Measurements from ENCODE around the gene MANSC4. TPM values are rescaled to one million over a fixed set of nuclear protein-coding genes. Genes with fewer than 3 reads are reported as not detected.

Gene MANSC4
- total RNA-seq, 1 experiment from 2014 or later: not detected

- peaks cover 5% of the 10 kb centered on the region for H3K36me3 Mint-ChIP-seq
Measured at GRCh38 chr12:27824126-27824842, 44.2 kb upstream of the MANSC4 start.

More at GRCh38 chr12:27824126-27824842, 44.2 kb upstream of the MANSC4 start:
- H3K4me1 Mint-ChIP-seq: peaks cover 5% of the 10 kb centered on the region
- ChIA-PET POLR2A (no interaction called here), CTCF (no interaction called here)
- no peak for ATAC-seq
- no peak overlapping the region for H3K4me3 Mint-ChIP-seq
- no peak overlapping the region for H3K27ac Mint-ChIP-seq
- H3K27me3 Mint-ChIP-seq (ENCODE audit: low read depth): no peaks in the 10 kb centered on the region
- TF ChIP-seq, protein P1, sequence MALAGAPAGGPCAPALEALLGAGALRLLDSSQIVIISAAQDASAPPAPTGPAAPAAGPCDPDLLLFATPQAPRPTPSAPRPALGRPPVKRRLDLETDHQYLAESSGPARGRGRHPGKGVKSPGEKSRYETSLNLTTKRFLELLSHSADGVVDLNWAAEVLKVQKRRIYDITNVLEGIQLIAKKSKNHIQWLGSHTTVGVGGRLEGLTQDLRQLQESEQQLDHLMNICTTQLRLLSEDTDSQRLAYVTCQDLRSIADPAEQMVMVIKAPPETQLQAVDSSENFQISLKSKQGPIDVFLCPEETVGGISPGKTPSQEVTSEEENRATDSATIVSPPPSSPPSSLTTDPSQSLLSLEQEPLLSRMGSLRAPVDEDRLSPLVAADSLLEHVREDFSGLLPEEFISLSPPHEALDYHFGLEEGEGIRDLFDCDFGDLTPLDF (CRISPR knock-in tag; IDR thresholded peaks at IDR 0.05): no peak
- TF ChIP-seq ZNF317 (CRISPR knock-in tag; IDR thresholded peaks at IDR 0.05; ENCODE audit: borderline replicate concordance, low read depth) (no peak), ATF1 (CRISPR knock-in tag; IDR thresholded peaks at IDR 0.05) (no peak), ZNF416 (CRISPR knock-in tag; IDR thresholded peaks at IDR 0.05) (no peak), ZNF219 (CRISPR knock-in tag; IDR thresholded peaks at IDR 0.05; ENCODE audit: borderline replicate concordance) (no peak), SMAD3 (CRISPR knock-in tag; IDR thresholded peaks at IDR 0.05; ENCODE audit: borderline replicate concordance) (no peak), ZNF512 (CRISPR knock-in tag; IDR thresholded peaks at IDR 0.05; ENCODE audit: borderline replicate concordance) (no peak), ZBTB43 (CRISPR knock-in tag; IDR thresholded peaks at IDR 0.05) (no peak), TCF7 (CRISPR knock-in tag; IDR thresholded peaks at IDR 0.05; ENCODE audit: low read depth) (no peak), RORB (CRISPR knock-in tag; IDR thresholded peaks at IDR 0.05) (no peak), MXD4 (CRISPR knock-in tag; IDR thresholded peaks at IDR 0.05; ENCODE audit: borderline replicate concordance) (no peak), GRHL2 (CRISPR knock-in tag; IDR thresholded peaks at IDR 0.05; ENCODE audit: insufficient replicate concordance, severe bottlenecking) (no peak), ARID4B (CRISPR knock-in tag; IDR thresholded peaks at IDR 0.05; ENCODE audit: borderline replicate concordance) (no peak), ESRRA (CRISPR knock-in tag; IDR thresholded peaks at IDR 0.05; ENCODE audit: borderline replicate concordance) (no peak), CREB1 (CRISPR knock-in tag; IDR thresholded peaks at IDR 0.05) (no peak), ELF4 (CRISPR knock-in tag; IDR thresholded peaks at IDR 0.05; ENCODE audit: low read depth) (no peak), RELA (CRISPR knock-in tag; IDR thresholded peaks at IDR 0.05; ENCODE audit: borderline replicate concordance) (no peak), ZNF138 (CRISPR knock-in tag; conservative IDR thresholded peaks at IDR 0.05) (no peak), TEAD4 (CRISPR knock-in tag; IDR thresholded peaks at IDR 0.05) (no peak), OVOL2 (CRISPR knock-in tag; IDR thresholded peaks at IDR 0.05; ENCODE audit: borderline replicate concordance) (no peak)
- H3K9me3 Mint-ChIP-seq: peaks cover 8% of the 10 kb centered on the region
- DNase-seq (ENCODE audit: low spot score): no peak
